Measurements from ENCODE around the gene RPS6KA5.

GRCh38 chr14:90866833-90867232 lies 193.6 kb downstream of the RPS6KA5 start:
- no peak for TF ChIP-seq CTCF (IDR thresholded peaks at IDR 0.05; ENCODE audit: borderline replicate concordance, extremely low read depth, low read length, poor library complexity, severe bottlenecking)
- no peak for TF ChIP-seq EZH2 (IDR thresholded peaks at IDR 0.05; ENCODE audit: borderline replicate concordance, low read depth, low read length, severe bottlenecking)
